Measurements from ENCODE around the gene FGFR3.

Gene FGFR3

GRCh38 chr4:1752284-1753041, 40.6 kb upstream of the FGFR3 start:
- H3K27me3 ChIP-seq (ENCODE audit: insufficient read depth, low read depth), result no peaks in the 10 kb centered on the region
- no peak overlapping the region for H3K4me3 ChIP-seq (IDR thresholded peaks at IDR 0.05; ENCODE audit: insufficient read depth, low read depth, low read length)
- TF ChIP-seq CTCF (conservative IDR thresholded peaks at IDR 0.05; ENCODE audit: low read depth, low read length), result no peak
- no peaks in the 10 kb centered on the region for H3K4me1 ChIP-seq (ENCODE audit: low read depth, poor library complexity, severe bottlenecking)
- no peaks in the 10 kb centered on the region for H3K36me3 ChIP-seq (ENCODE audit: insufficient read depth)
- H3K9ac ChIP-seq, result no peak overlapping the region
- H4K20me1 ChIP-seq (ENCODE audit: insufficient read depth), result no peaks in the 10 kb centered on the region
- no peak overlapping the region for H3K27ac ChIP-seq
- H2AFZ ChIP-seq (ENCODE audit: low read depth), result no peak overlapping the region
- no peaks in the 10 kb centered on the region for H3K79me2 ChIP-seq (ENCODE audit: insufficient read depth, low read depth)
- no peak overlapping the region for H3K4me2 ChIP-seq

- Histone ChIP-seq H3K27ac (no peak overlapping the region), H3K4me2 (no peak overlapping the region)
These were observed 39.8 kb upstream of the FGFR3 start for GRCh38 chr4:1753294-1753696.

GRCh38 chr4:1753697-1754311, 39.3 kb upstream of the FGFR3 start:
- Histone ChIP-seq H3K79me2 (ENCODE audit: insufficient read depth, low read depth) (no peaks in the 10 kb centered on the region), H3K9ac (no peak overlapping the region), H3K4me1 (ENCODE audit: low read depth, poor library complexity, severe bottlenecking) (no peaks in the 10 kb centered on the region), H3K4me2 (no peak overlapping the region), H3K36me3 (ENCODE audit: insufficient read depth) (no peaks in the 10 kb centered on the region), H3K27me3 (ENCODE audit: insufficient read depth, low read depth) (no peaks in the 10 kb centered on the region), H4K20me1 (ENCODE audit: insufficient read depth) (no peaks in the 10 kb centered on the region), H3K27ac (no peak overlapping the region), H3K4me3 (IDR thresholded peaks at IDR 0.05; ENCODE audit: insufficient read depth, low read depth, low read length) (no peak overlapping the region), H2AFZ (ENCODE audit: low read depth) (no peak overlapping the region)
- no peak for TF ChIP-seq CTCF (conservative IDR thresholded peaks at IDR 0.05; ENCODE audit: low read depth, low read length)

More at GRCh38 chr4:1753294-1753696, 39.8 kb upstream of the FGFR3 start:
- no peak overlapping the region for H3K4me3 ChIP-seq (IDR thresholded peaks at IDR 0.05; ENCODE audit: insufficient read depth, low read depth, low read length)
- TF ChIP-seq CTCF (conservative IDR thresholded peaks at IDR 0.05; ENCODE audit: low read depth, low read length), result no peak
- no peaks in the 10 kb centered on the region for H3K27me3 ChIP-seq (ENCODE audit: insufficient read depth, low read depth)
- no peak overlapping the region for H2AFZ ChIP-seq (ENCODE audit: low read depth)
- no peak overlapping the region for H3K9ac ChIP-seq
- no peaks in the 10 kb centered on the region for H3K79me2 ChIP-seq (ENCODE audit: insufficient read depth, low read depth)
- H3K36me3 ChIP-seq (ENCODE audit: insufficient read depth), result no peaks in the 10 kb centered on the region
- H4K20me1 ChIP-seq (ENCODE audit: insufficient read depth), result no peaks in the 10 kb centered on the region
- H3K4me1 ChIP-seq (ENCODE audit: low read depth, poor library complexity, severe bottlenecking), result no peaks in the 10 kb centered on the region

DNA sequence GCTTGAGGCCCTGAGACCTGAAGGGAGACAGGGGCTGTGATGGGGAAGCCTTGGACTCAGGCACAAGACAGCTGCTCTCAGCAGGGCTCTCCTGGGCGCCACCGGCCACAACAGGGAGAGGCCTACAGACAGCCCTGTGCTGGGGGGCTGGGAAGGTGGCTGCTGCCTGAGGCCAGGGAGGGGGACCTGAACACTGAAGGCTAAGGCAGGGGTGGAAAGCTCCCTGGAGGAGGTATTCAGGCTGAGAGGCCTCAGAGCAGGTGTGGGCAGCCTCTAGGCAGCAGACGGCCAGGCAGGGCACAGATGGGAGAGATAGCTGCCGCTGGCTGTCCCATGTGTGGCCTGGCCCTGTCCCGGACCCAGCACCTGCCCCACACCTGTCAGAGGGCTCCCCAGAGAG, 38.8 kb upstream of the FGFR3 start:
- H3K4me3 ChIP-seq (IDR thresholded peaks at IDR 0.05; ENCODE audit: insufficient read depth, low read depth, low read length), result no peak overlapping the region
- no peaks in the 10 kb centered on the region for H3K36me3 ChIP-seq (ENCODE audit: insufficient read depth)
- no peak overlapping the region for H3K9ac ChIP-seq
- H3K27me3 ChIP-seq (ENCODE audit: insufficient read depth, low read depth), result no peaks in the 10 kb centered on the region
- no peak overlapping the region for H3K4me2 ChIP-seq
- H3K4me1 ChIP-seq (ENCODE audit: low read depth, poor library complexity, severe bottlenecking), result no peaks in the 10 kb centered on the region
- no peaks in the 10 kb centered on the region for H4K20me1 ChIP-seq (ENCODE audit: insufficient read depth)
- no peak for TF ChIP-seq CTCF (conservative IDR thresholded peaks at IDR 0.05; ENCODE audit: low read depth, low read length)
- no peaks in the 10 kb centered on the region for H3K79me2 ChIP-seq (ENCODE audit: insufficient read depth, low read depth)
- H2AFZ ChIP-seq (ENCODE audit: low read depth), result no peak overlapping the region
- H3K27ac ChIP-seq, result no peak overlapping the region
